A549 (cell line): ENCODE measurements around the gene RNF126. TPM values are rescaled to one million over a fixed set of nuclear protein-coding genes. Genes with fewer than 3 reads are reported as not detected.
A peak's percentile ranks its signal among the peaks of the same experiment; 100 is the strongest.

ENCODE experiments used
- ATAC-seq, 2 experiments: fragments of 200-7000 bp in 1 of 2; fragments of >200 bp in 1 of 2; cut with Nextera tagmentation in 1 of 2; cut with Tn5 transposase in 1 of 2; 3 replicates each; pipeline versions ENCODE4 v1.8.0 to v1.9.1; 2018 to 2020; ENCODE audit warnings: mild to moderate bottlenecking in 1 of 2, moderate library complexity in 1 of 2
- CTCF ChIA-PET: fragments of 300-600 bp; sonication (Branson Sonifier 250); formaldehyde crosslinking; extraction: SDS; loops from one replicate; lab custom pipeline; 2021; ENCODE audit warnings: antibody characterized with exemption, inconsistent platforms; lab: Yijun Ruan, JAX
- POLR2A ChIA-PET: fragments of 350-600 bp; formaldehyde crosslinking; extraction: SDS; loops from one replicate; lab custom pipeline; 2021; ENCODE audit warnings: antibody characterized with exemption, inconsistent platforms; lab: Yijun Ruan, JAX
- DNase-seq, 2 experiments: peaks; one replicate each; pipeline versions ENCODE4 v3.0.0 to v3.0.0-alpha.2; 2011 to 2016; ENCODE audit warnings: low read depth in 1 of 2, low spot score in 1 of 2
- FAIRE-seq: peaks from 2 replicates; lab custom pipeline; 2011; peaks lifted over from hg19 to GRCh38; lab: Jason Lieb, UNC
- H3K27ac ChIP-seq, 2 experiments: fragments of >200 bp; sonication (Bioruptor Twin); formaldehyde crosslinking; 3 replicates each; pipeline ENCODE4 v1.5.1; 2016 to 2017
- H3K4me1 ChIP-seq: fragments of >200 bp; sonication (Bioruptor Twin); formaldehyde crosslinking; 3 replicates; pipeline ENCODE4 v1.6.1; 2016
- H3K4me2 ChIP-seq: fragments of >200 bp; sonication (Bioruptor Twin); formaldehyde crosslinking; 3 replicates; pipeline ENCODE4 v1.6.1; 2016
- H3K4me3 ChIP-seq: fragments of >200 bp; sonication (Bioruptor Twin); formaldehyde crosslinking; 3 replicates; pipeline ENCODE4 v1.5.1; 2016
- H3K9me3 ChIP-seq: fragments of >200 bp; sonication (Bioruptor Twin); formaldehyde crosslinking; 3 replicates; pipeline ENCODE4 v1.6.1; 2016
- ATOH8 ChIP-seq: fragments of 250-450 bp; sonication (Bioruptor Pico); IDR thresholded peaks from 2 replicates; pipeline ENCODE4 v1.5.0; 2020; ENCODE audit warnings: low read depth, mild to moderate bottlenecking, moderate library complexity
- BHLHE40 ChIP-seq: IDR thresholded peaks from 2 replicates; pipeline ENCODE4 v1.6.1; 2012; ENCODE audit warnings: low read depth, low read length, inconsistent platforms
- CBX8 ChIP-seq: fragments of 200-600 bp; sonication (generic); IDR thresholded peaks from 2 replicates; pipeline ENCODE4 v1.6.1; 2016
- CEBPB ChIP-seq, 2 experiments: fragments of >200 bp in 1 of 2; sonication (Bioruptor Twin) in 1 of 2; formaldehyde crosslinking in 1 of 2; IDR thresholded peaks; 2 replicates each; pipeline ENCODE4 v1.6.1; 2012 to 2016
- CHD2 ChIP-seq: fragments of 150-350 bp; IDR thresholded peaks from 2 replicates; pipeline ENCODE4 v1.6.1; 2014; ENCODE audit warnings: low read length; ENCODE audit not compliant: partially characterized antibody
- E2F6 ChIP-seq: IDR thresholded peaks from 2 replicates; pipeline ENCODE4 v1.6.1; 2012; ENCODE audit warnings: low read depth, borderline replicate concordance
- ELK1 ChIP-seq: fragments of 150-350 bp; IDR thresholded peaks from 2 replicates; pipeline ENCODE4 v1.6.1; 2014; ENCODE audit warnings: low read depth, mild to moderate bottlenecking, low read length
- GATA3 ChIP-seq: IDR thresholded peaks from 2 replicates; pipeline ENCODE4 v1.6.1; 2012; ENCODE audit warnings: borderline replicate concordance
- HEYL ChIP-seq: fragments of 250-450 bp; sonication (Bioruptor Pico); IDR thresholded peaks from 2 replicates; pipeline ENCODE4 v1.8.0; 2021; ENCODE audit warnings: mild to moderate bottlenecking, moderate library complexity
- HMGXB4 ChIP-seq: fragments of 250-450 bp; sonication (Bioruptor Pico); IDR thresholded peaks from 2 replicates; pipeline ENCODE4 v1.5.0; 2021; ENCODE audit warnings: mild to moderate bottlenecking, moderate library complexity, borderline replicate concordance
- HOXB13 ChIP-seq: fragments of 250-450 bp; sonication (Bioruptor Pico); IDR thresholded peaks from 2 replicates; pipeline ENCODE4 v1.5.0; 2020; ENCODE audit warnings: low read depth, mild to moderate bottlenecking, moderate library complexity
- JUN ChIP-seq, 2 experiments: fragments of >200 bp; sonication (Bioruptor Twin); formaldehyde crosslinking; IDR thresholded peaks; 2 replicates in 1 of 2; 3 replicates in 1 of 2; pipeline ENCODE4 v1.6.1; 2016 to 2017
- MAX ChIP-seq: IDR thresholded peaks from 2 replicates; pipeline ENCODE4 v1.6.1; 2012
- MAZ ChIP-seq: fragments of 150-350 bp; IDR thresholded peaks from 2 replicates; pipeline ENCODE4 v1.6.1; 2014; ENCODE audit warnings: antibody characterized with exemption, low read depth, low read length, borderline replicate concordance
- NFE2L2 ChIP-seq: fragments of 150-350 bp; conservative IDR thresholded peaks from 2 replicates; pipeline ENCODE4 v1.6.1; 2014; ENCODE audit warnings: low read length
- NPAS2 ChIP-seq: fragments of 250-450 bp; sonication (Bioruptor Pico); IDR thresholded peaks from 2 replicates; pipeline ENCODE4 v1.8.0; 2022; ENCODE audit warnings: mild to moderate bottlenecking, moderate library complexity, borderline replicate concordance
- PBX3 ChIP-seq: IDR thresholded peaks from 2 replicates; pipeline ENCODE4 v1.6.1; 2012
- POLR2A ChIP-seq: IDR thresholded peaks from 2 replicates; pipeline ENCODE4 v1.6.1; 2012; ENCODE audit warnings: mild to moderate bottlenecking, low read length
- RAD21 ChIP-seq, 2 experiments: fragments of >200 bp in 1 of 2; sonication (Bioruptor Twin) in 1 of 2; formaldehyde crosslinking in 1 of 2; IDR thresholded peaks in 1 of 2; conservative IDR thresholded peaks in 1 of 2; 2 replicates in 1 of 2; 3 replicates in 1 of 2; pipeline ENCODE4 v1.6.1; 2012 to 2018; ENCODE audit warnings: inconsistent platforms in 1 of 2
- RCOR1 ChIP-seq: fragments of 150-350 bp; IDR thresholded peaks from 2 replicates; pipeline ENCODE4 v1.6.1; 2014; ENCODE audit warnings: antibody characterized with exemption, low read length, low read depth
- RNF2 ChIP-seq: fragments of 200-600 bp; sonication (generic); IDR thresholded peaks from 2 replicates; pipeline ENCODE4 v1.6.1; 2016; ENCODE audit warnings: low read depth, mild to moderate bottlenecking, antibody characterized with exemption, moderate library complexity, borderline replicate concordance
- USF2 ChIP-seq: fragments of 450-650 bp; IDR thresholded peaks from 2 replicates; pipeline ENCODE4 v1.6.1; 2014; ENCODE audit warnings: antibody characterized with exemption
- ZC3H11A ChIP-seq: fragments of 450-650 bp; IDR thresholded peaks from 2 replicates; pipeline ENCODE4 v1.6.1; 2014; ENCODE audit warnings: antibody characterized with exemption, mild to moderate bottlenecking
- ZNF302 ChIP-seq: fragments of 250-450 bp; sonication (Bioruptor Pico); IDR thresholded peaks from 2 replicates; pipeline ENCODE4 v1.9.0; 2021; ENCODE audit warnings: inconsistent platforms, mild to moderate bottlenecking, moderate library complexity
- WGBS: methylation state at CpG from one replicate; pipeline ENCODE4 v1.1.6; 2017; ENCODE audit errors: missing lambda C conversion rate; 5-methylcytosine and 5-hydroxymethylcytosine counted together
- polyA plus RNA-seq, 4 experiments: library from polyadenylated mRNA; depleted of rRNA in 3 of 4; stranded (reverse); fragments of >200 nt; fragmentation: RNase III in 1 of 4; extraction: RNeasy Plus Mini Kit Qiagen cat#74134 plus additional on column Dnase treatment in 1 of 4; gene quantifications; 2 replicates in 3 of 4; 3 replicates in 1 of 4; pipeline ENCODE4 v1.2.3, GENCODE V29; 2011 to 2017

RNF126 gene
- polyA plus RNA-seq, 2 of the 4 experiments (the other 2 are of a cell fraction), result 3.1 to 35.0 TPM

- H3K27ac ChIP-seq, result peak overlapping the region; percentile 99
- WGBS, result 38% methylated on average over 6 of the region's 22 CpGs
- POLR2A ChIA-PET, result interaction anchor here (1.2 to 2.8 kb wide), 4 partner anchors 15 to 106 kb away, joined by 5 to 26 read pairs (median 9); partner anchors contain the start of gene RNF126
- FAIRE-seq (no peak), DNase-seq (peak; percentile 38 to 43), ATAC-seq (peak; percentile 2 to 30; a peak in 3 of 6 replicates)
- H3K4me2 ChIP-seq, result peak overlapping the region; percentile 77
- peak; percentile 34 for TF ChIP-seq MAX
- TF ChIP-seq ATOH8 (CRISPR knock-in tag), result no peak
- TF ChIP-seq ZNF302 (CRISPR knock-in tag), result no peak
- TF ChIP-seq RCOR1, result no peak
- no peak for TF ChIP-seq RNF2
- TF ChIP-seq USF2, result 0 out of 2 replicates have a peak, but pooled peaks have one; percentile 4
- no peak for TF ChIP-seq ELK1
- no peak for TF ChIP-seq BHLHE40
- peak; percentile 13; the same call in 1 of the 2 replicates for TF ChIP-seq POLR2A
- TF ChIP-seq PBX3, result 0 out of 2 replicates have a peak, but pooled peaks have one; percentile 20
- peak; percentile 6 to 7; a peak in 1 of 5 replicates for TF ChIP-seq JUN (IDR thresholded peaks at IDR 0.05)
- TF ChIP-seq HMGXB4 (CRISPR knock-in tag), result no peak
- H3K4me3 ChIP-seq, result peak overlapping the region; percentile 64
- peaks cover 26% of the 10 kb centered on the region for H3K4me1 ChIP-seq
- CTCF ChIA-PET, result interaction anchor here (1.0 to 2.0 kb wide), 5 partner anchors 52 to 94 kb away, joined by 3 to 5 read pairs (median 4); no protein-coding TSS in a partner anchor
- H3K9me3 ChIP-seq, result no peaks in the 10 kb centered on the region
Measured at GRCh38 chr19:677601-678436, 14.8 kb upstream of the RNF126 start.

GRCh38 chr19:677201-677600 lies 14.2 kb upstream of the RNF126 start:
- peaks cover 26% of the 10 kb centered on the region for H3K4me1 ChIP-seq
- ChIA-PET CTCF (interaction anchor here (0.9 to 1.3 kb wide), 5 partner anchors 52 to 93 kb away, joined by 3 to 5 read pairs (median 3); no protein-coding TSS in a partner anchor), POLR2A (interaction anchor here (1.2 to 2.8 kb wide), 4 partner anchors 14 to 106 kb away, joined by 5 to 26 read pairs (median 9); partner anchors contain the start of gene RNF126)
- no peaks in the 10 kb centered on the region for H3K9me3 ChIP-seq
- peak overlapping the region; percentile 64 for H3K4me3 ChIP-seq
- H3K4me2 ChIP-seq, result peak overlapping the region; percentile 77
- peak overlapping the region; percentile 99 for H3K27ac ChIP-seq
- peak; percentile 32 to 65 for ATAC-seq
- DNase-seq, result peak; percentile 61 to 86
- WGBS, result no CpG with 5 or more reads among the region's 15 CpGs
- FAIRE-seq, result no peak
- TF ChIP-seq CHD2 (no peak), CBX8 (no peak), GATA3 (no peak; the same call in 1 of the 2 replicates), RAD21 (conservative IDR thresholded peaks at IDR 0.05 in 1 of 2, IDR thresholded peaks at IDR 0.05 in 1 of 2) (no peak), NFE2L2 (no peak), ZC3H11A (no peak), HEYL (CRISPR knock-in tag) (no peak), HMGXB4 (CRISPR knock-in tag) (no peak), NPAS2 (CRISPR knock-in tag) (no peak), E2F6 (peak; percentile 63; the same call in 1 of the 2 replicates), HOXB13 (no peak), MAZ (no peak), CEBPB (IDR thresholded peaks at IDR 0.05) (no peak)
